HFFc6 (cell line): ENCODE measurements around the gene MYH7B. TPM values are rescaled to one million over a fixed set of nuclear protein-coding genes. Genes with fewer than 3 reads are reported as not detected.

Experiments used
- DNase-seq: peaks from one replicate; pipeline ENCODE4 v3.0.0-alpha.2; 2018
- H3K27ac Mint-ChIP-seq: 2 replicates; pipeline ENCODE4 v1.8.0; 2020; ENCODE audit warnings: mild to moderate bottlenecking, mixed read lengths
- H3K27me3 Mint-ChIP-seq: 2 replicates; pipeline ENCODE4 v1.8.0; 2021; ENCODE audit warnings: mild to moderate bottlenecking, moderate library complexity, mixed read lengths; ENCODE audit not compliant: insufficient read depth
- H3K36me3 Mint-ChIP-seq: 2 replicates; pipeline ENCODE4 v1.8.0; 2021; ENCODE audit warnings: low read depth, mixed read lengths
- H3K4me1 Mint-ChIP-seq: 2 replicates; pipeline ENCODE4 v1.8.0; 2020; ENCODE audit warnings: low read depth, mixed read lengths
- H3K4me3 Mint-ChIP-seq: 2 replicates; pipeline ENCODE4 v1.8.0; 2020; ENCODE audit warnings: mild to moderate bottlenecking, moderate library complexity, mixed read lengths
- H3K9me3 Mint-ChIP-seq: 2 replicates; pipeline ENCODE4 v1.8.0; 2020; ENCODE audit warnings: mild to moderate bottlenecking, mixed read lengths
- CTCF ChIP-seq: fragments of 200-600 bp; sonication (generic); IDR thresholded peaks from 2 replicates; pipeline ENCODE4 v1.5.0; 2021; ENCODE audit warnings: antibody characterized with exemption, mild to moderate bottlenecking
- total RNA-seq, 6 experiments: library from RNA; stranded (reverse); fragmentation: NEBNext Ultra II Directional; extraction: Animal tissue kit (Norgen Biotek cat#: 25700); gene quantifications; 2 replicates in 1 of 6; 3 replicates in 5 of 6; pipeline ENCODE4 v1.2.3, GENCODE V29; 2021

Gene MYH7B
- total RNA-seq, 6 experiments from 2014 or later = 0.07 to 0.19 TPM; not detected in 4

DNA sequence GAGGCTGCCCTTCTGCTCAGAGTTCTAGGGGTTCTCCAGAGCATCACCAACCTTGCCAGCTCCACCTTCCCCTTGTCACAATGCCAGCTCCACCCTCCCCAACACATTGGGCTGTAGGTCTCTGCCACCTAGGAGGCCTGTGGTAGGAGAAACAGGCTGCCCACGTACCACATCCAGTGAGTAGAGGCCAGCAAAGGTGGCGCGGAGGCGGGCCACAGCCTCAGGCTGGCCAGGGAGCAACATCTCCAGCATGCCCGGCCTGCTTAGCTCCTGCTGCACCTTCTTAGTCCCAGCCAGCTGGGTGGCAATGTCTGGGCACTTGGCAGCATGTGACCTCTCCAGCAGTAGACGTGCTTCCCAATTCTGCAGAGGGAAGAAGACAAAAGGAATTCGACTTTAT, 23.9 kb upstream of the MYH7B start:
- Mint-ChIP-seq H3K36me3 (peaks cover 33% of the 10 kb centered on the region), H3K27ac (no peak overlapping the region)

DNA sequence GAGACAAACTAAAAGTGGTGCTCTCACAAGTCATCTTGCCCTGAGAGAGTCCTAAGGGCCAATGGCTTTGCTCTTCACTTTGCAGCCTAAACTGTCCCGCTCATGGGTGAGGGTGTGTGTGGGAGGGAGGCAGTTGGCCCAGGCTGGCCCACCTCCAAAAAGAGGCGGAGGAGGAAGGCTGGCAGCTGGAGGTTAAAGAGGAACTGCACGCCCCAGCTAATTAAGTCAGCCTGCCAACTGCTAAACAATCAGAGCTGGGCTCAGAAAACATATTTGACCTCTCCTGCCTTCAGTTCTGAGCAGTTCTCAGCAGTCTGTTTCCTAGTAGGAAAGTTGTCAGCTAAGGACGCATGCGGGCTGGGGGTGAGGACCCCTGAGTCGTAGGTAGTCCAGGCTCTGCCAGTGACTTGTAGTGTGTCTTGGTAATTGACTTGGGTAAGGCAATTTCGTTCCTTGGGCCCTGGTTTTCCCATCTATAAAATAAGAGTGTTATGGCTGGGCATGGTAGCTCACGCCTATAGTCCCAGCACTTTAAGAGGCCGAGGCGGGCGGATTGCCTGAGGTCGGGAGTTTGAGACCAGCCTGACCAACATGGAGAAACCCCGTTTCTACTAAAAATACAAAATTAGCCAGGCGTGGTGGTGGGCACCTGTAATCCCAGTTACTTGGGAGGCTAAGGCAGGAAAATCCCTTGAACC, 17.1 kb upstream of the MYH7B start:
- H3K27me3 Mint-ChIP-seq = peaks cover 1% of the 10 kb centered on the region; the same call in 1 of the 2 replicates
- H3K4me3 Mint-ChIP-seq = no peak overlapping the region
- H3K9me3 Mint-ChIP-seq = no peaks in the 10 kb centered on the region
- DNase-seq = no peak
- peaks cover 26% of the 10 kb centered on the region for H3K36me3 Mint-ChIP-seq
- H3K27ac Mint-ChIP-seq = no peak overlapping the region
- no peak for TF ChIP-seq CTCF
- peaks cover 21% of the 10 kb centered on the region for H3K4me1 Mint-ChIP-seq

More for the DNA sequence above, 23.9 kb upstream of the MYH7B start:
- Mint-ChIP-seq H3K27me3 (peaks cover 1% of the 10 kb centered on the region; the same call in 1 of the 2 replicates), H3K9me3 (no peaks in the 10 kb centered on the region), H3K4me3 (no peak overlapping the region), H3K4me1 (peaks cover 17% of the 10 kb centered on the region)
- DNase-seq = no peak
- no peak for TF ChIP-seq CTCF

GRCh38 chr20:34940081-34940481, 15.6 kb upstream of the MYH7B start:
- peaks cover 28% of the 10 kb centered on the region for H3K4me1 Mint-ChIP-seq
- H3K9me3 Mint-ChIP-seq = no peaks in the 10 kb centered on the region
- peaks cover 35% of the 10 kb centered on the region for H3K36me3 Mint-ChIP-seq
- DNase-seq = no peak
- no peak for TF ChIP-seq CTCF
- H3K4me3 Mint-ChIP-seq = no peak overlapping the region
- no peak overlapping the region; the same call in 1 of the 2 replicates for H3K27ac Mint-ChIP-seq
- H3K27me3 Mint-ChIP-seq = peaks cover 1% of the 10 kb centered on the region; the same call in 1 of the 2 replicates

DNA sequence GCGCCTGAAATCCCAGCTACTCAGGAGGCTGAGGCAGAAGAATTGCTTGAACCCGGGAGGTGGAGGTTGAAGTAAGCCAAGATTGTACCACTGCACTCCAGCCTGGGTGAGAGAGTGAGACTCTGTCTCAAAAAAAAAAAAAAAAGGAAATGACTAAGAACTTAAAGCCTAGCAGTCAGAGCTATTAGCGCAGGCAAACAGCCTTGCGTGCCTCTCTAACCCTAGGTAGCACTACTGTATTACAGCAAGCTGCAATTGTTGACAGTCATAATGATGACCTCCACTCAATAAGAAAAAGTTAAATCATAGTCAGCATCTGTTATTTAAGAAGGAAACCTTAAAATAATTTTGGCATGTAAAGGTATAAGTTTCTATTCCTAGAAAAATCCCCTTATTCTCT, 14.4 kb upstream of the MYH7B start:
- H3K4me1 Mint-ChIP-seq = peaks cover 31% of the 10 kb centered on the region
- no peak for TF ChIP-seq CTCF
- no peak overlapping the region for H3K4me3 Mint-ChIP-seq
- peaks cover 2% of the 10 kb centered on the region for H3K27me3 Mint-ChIP-seq
- H3K27ac Mint-ChIP-seq = peak overlapping the region; percentile 40
- H3K36me3 Mint-ChIP-seq = peaks cover 45% of the 10 kb centered on the region
- DNase-seq = no peak
- H3K9me3 Mint-ChIP-seq = no peaks in the 10 kb centered on the region

DNA sequence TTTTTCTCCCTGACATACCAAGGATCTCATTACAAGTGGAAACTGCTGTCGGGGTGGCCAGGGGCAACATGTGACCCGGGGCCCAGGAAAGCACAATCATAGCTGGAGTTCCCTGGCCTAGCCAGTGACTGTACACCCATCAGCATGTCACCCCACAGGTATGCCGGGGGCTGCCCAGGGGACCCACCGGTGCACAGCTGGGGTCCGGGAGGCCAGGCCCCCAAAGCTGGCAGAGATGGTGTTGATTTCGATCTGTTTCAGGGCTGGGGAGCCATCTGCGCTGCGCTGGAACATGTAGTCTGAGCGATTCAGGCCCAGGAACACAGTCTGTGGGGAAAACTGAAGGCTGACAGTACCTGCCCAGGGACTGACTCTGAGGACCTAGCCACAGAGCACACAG, 13.4 kb upstream of the MYH7B start:
- no peak overlapping the region for H3K4me3 Mint-ChIP-seq
- peaks cover 2% of the 10 kb centered on the region; the same call in 1 of the 2 replicates for H3K27me3 Mint-ChIP-seq
- peaks cover 38% of the 10 kb centered on the region for H3K36me3 Mint-ChIP-seq
- no peak overlapping the region for H3K27ac Mint-ChIP-seq
- TF ChIP-seq CTCF = no peak
- H3K4me1 Mint-ChIP-seq = peaks cover 36% of the 10 kb centered on the region
- no peak for DNase-seq
- H3K9me3 Mint-ChIP-seq = no peaks in the 10 kb centered on the region
